Ishikawa (cell line): ENCODE measurements around the gene NUP214.

ENCODE experiments used
- CEBPB ChIP-seq: IDR thresholded peaks from 2 replicates; pipeline ENCODE4 v1.6.1; 2012
- CREB1 ChIP-seq: IDR thresholded peaks from 2 replicates; pipeline ENCODE4 v1.6.1; 2012; ENCODE audit warnings: low read depth
- EGR1 ChIP-seq: IDR thresholded peaks from 2 replicates; pipeline ENCODE4 v1.6.1; 2012
- EP300 ChIP-seq: IDR thresholded peaks from 2 replicates; pipeline ENCODE4 v1.6.1; 2012; ENCODE audit warnings: borderline replicate concordance
- FOXM1 ChIP-seq: IDR thresholded peaks from 2 replicates; pipeline ENCODE4 v1.6.1; 2012; ENCODE audit warnings: low read depth, borderline replicate concordance
- NFIC ChIP-seq: IDR thresholded peaks from 2 replicates; pipeline ENCODE4 v1.6.1; 2012
- RAD21 ChIP-seq: IDR thresholded peaks from 2 replicates; pipeline ENCODE4 v1.6.1; 2012; ENCODE audit warnings: low read depth
- TAF1 ChIP-seq: IDR thresholded peaks from 2 replicates; pipeline ENCODE4 v1.6.1; 2012; ENCODE audit warnings: low read depth, mild to moderate bottlenecking
- TCF12 ChIP-seq: IDR thresholded peaks from 2 replicates; pipeline ENCODE4 v1.6.1; 2012; ENCODE audit warnings: low read depth
- TEAD4 ChIP-seq: IDR thresholded peaks from 2 replicates; pipeline ENCODE4 v1.6.1; 2012
- YY1 ChIP-seq: IDR thresholded peaks from 2 replicates; pipeline ENCODE4 v1.6.1; 2012; ENCODE audit warnings: low read depth
- ZBTB7A ChIP-seq: IDR thresholded peaks from 2 replicates; pipeline ENCODE4 v1.6.1; 2012; ENCODE audit warnings: low read depth
- TF ChIP-seq, protein P1 (sequence below): IDR thresholded peaks from 2 replicates; pipeline ENCODE4 v1.6.1; 2012
- TF ChIP-seq, protein P2 (sequence below): IDR thresholded peaks from 2 replicates; pipeline ENCODE4 v1.6.1; 2012
- TF ChIP-seq, protein P3 (sequence below): IDR thresholded peaks from 2 replicates; pipeline ENCODE4 v1.6.1; 2012; ENCODE audit warnings: low read depth, mild to moderate bottlenecking

Gene NUP214

DNA sequence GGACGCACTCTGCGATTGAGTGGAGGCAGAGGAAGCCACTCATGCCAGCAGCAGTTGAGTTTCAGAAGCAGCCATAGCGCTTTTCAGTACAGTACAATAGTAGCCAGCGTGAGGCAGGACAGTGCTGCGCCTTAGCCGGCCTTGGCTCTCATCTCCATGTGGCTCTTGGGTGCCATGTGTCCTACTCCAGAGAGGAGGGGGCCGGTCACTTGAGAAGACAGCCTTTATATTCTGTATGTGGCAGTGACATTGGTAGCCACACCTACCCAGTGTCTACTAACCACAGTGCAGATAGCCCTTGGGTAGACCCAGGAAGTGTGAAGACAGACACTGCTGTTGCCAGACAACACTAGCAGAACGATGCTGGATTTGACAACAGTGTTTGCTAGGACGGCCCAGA is 108.6 kb downstream of the NUP214 start:
- TF ChIP-seq CREB1 (no peak), EP300 (no peak), YY1 (no peak), TCF12 (no peak), TEAD4 (no peak), EGR1 (no peak), NFIC (no peak)
- TF ChIP-seq, protein P1, sequence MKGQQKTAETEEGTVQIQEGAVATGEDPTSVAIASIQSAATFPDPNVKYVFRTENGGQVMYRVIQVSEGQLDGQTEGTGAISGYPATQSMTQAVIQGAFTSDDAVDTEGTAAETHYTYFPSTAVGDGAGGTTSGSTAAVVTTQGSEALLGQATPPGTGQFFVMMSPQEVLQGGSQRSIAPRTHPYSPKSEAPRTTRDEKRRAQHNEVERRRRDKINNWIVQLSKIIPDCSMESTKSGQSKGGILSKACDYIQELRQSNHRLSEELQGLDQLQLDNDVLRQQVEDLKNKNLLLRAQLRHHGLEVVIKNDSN: no peak
- TF ChIP-seq, protein P2, sequence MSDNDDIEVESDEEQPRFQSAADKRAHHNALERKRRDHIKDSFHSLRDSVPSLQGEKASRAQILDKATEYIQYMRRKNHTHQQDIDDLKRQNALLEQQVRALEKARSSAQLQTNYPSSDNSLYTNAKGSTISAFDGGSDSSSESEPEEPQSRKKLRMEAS: no peak
- TF ChIP-seq, protein P3, sequence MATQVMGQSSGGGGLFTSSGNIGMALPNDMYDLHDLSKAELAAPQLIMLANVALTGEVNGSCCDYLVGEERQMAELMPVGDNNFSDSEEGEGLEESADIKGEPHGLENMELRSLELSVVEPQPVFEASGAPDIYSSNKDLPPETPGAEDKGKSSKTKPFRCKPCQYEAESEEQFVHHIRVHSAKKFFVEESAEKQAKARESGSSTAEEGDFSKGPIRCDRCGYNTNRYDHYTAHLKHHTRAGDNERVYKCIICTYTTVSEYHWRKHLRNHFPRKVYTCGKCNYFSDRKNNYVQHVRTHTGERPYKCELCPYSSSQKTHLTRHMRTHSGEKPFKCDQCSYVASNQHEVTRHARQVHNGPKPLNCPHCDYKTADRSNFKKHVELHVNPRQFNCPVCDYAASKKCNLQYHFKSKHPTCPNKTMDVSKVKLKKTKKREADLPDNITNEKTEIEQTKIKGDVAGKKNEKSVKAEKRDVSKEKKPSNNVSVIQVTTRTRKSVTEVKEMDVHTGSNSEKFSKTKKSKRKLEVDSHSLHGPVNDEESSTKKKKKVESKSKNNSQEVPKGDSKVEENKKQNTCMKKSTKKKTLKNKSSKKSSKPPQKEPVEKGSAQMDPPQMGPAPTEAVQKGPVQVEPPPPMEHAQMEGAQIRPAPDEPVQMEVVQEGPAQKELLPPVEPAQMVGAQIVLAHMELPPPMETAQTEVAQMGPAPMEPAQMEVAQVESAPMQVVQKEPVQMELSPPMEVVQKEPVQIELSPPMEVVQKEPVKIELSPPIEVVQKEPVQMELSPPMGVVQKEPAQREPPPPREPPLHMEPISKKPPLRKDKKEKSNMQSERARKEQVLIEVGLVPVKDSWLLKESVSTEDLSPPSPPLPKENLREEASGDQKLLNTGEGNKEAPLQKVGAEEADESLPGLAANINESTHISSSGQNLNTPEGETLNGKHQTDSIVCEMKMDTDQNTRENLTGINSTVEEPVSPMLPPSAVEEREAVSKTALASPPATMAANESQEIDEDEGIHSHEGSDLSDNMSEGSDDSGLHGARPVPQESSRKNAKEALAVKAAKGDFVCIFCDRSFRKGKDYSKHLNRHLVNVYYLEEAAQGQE: no peak

DNA sequence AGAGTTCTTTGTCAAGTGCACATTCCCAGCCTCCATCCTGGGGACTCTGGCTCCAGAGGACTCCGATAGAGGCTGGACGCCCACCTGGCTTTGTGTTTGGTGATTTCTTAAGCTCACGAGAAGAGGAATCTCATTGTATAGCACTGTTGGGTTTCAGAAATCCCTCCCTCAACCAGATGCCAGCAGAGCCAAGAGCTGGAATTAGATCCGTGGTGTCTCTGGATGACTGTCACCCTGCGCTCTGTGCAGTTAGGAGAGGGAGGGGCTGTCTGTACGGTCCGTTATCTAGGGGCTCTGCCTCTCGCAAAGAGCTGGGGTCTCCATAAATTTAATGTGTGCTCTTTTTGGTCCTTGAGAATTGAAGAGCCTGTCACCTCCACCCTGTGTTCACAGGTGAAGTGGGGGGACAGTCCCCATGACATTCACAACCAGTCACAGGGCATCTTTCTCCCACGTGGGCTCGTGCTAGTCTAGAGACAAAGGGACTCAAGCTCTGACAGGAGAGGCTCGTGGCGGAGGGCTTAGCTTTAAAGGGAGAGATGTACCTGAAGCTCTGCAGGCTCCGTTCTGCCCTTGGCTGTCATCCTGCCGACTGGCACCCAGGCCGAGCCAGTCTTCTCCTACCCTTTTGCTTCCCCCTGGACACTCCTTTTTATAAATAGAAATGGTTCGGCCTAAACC is 109.6 kb downstream of the NUP214 start:
- TF ChIP-seq FOXM1 (no peak), EP300 (no peak), YY1 (no peak), CEBPB (no peak), TAF1 (no peak), ZBTB7A (no peak), EGR1 (no peak), RAD21 (no peak), NFIC (no peak), TEAD4 (no peak)
- TF ChIP-seq, protein P2: no peak
- TF ChIP-seq, protein P1: no peak

DNA sequence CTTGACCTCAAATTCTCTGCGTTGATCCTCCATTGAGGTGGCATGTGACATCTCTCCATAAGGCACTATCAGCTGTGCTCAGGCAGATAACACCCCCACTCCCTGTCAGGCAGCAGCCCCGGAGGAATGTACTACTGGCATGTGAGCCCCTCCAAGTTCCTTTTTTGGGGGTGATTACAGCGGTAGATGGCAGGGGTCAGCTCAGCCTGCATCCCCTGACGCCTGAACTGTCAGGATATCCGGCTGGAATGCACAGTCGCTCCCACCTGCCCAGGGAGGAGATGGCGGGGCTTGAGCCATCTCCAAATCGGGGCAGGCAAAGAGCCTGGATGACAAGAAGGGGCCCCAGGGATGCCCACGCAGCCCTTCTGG is 110.1 kb downstream of the NUP214 start:
- TF ChIP-seq EGR1: no peak
- no peak for TF ChIP-seq TCF12
- no peak for TF ChIP-seq FOXM1
- TF ChIP-seq, protein P3: no peak
- TF ChIP-seq, protein P1: no peak
- no peak for TF ChIP-seq TEAD4
- TF ChIP-seq RAD21: no peak
- TF ChIP-seq, protein P2: no peak
- no peak for TF ChIP-seq ZBTB7A
- no peak for TF ChIP-seq NFIC
- TF ChIP-seq CEBPB: no peak
- no peak for TF ChIP-seq CREB1
- TF ChIP-seq EP300: no peak
- no peak for TF ChIP-seq TAF1
- TF ChIP-seq YY1: no peak

DNA sequence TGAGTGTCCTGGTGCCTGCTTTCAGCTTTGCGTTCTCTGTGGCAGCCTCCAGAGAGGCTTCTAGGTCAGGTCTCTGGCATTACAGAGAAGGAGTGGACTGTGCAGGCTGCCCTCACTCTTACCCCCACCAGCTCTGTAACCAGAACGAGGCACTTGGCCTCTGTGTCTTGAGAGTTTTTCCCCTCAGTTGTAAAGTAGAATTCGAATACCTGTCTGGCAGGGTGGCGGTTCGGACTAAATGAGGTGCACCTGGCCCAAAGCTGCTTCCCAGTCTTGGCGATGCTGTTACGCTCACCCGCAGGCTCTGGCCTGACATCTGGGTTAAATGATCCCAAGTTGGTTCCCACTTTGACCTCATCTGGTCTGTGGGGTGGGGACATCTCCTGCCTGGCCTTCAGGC is 110.8 kb downstream of the NUP214 start:
- TF ChIP-seq CREB1 (no peak), FOXM1 (no peak)

DNA sequence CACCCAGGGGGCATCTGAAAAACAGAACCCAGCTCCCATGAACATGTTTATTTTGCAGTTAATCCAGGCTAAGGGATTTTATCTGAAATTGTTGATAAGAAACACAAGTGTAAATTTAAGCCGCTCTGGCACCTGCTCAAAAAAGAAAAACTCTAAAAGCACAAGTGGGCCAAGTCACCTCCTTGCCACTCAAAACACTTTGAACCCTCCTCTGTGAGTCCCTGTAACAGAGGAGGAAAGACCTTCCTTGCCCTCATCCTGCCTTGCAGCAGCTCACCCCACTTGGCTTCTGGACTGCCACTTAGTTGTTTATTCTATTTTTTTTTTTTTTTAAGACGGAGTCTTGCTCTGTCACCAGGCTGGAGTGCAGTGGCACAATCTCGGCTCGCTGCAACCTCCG is 111.4 kb downstream of the NUP214 start:
- TF ChIP-seq, protein P2: no peak
- no peak for TF ChIP-seq NFIC

DNA sequence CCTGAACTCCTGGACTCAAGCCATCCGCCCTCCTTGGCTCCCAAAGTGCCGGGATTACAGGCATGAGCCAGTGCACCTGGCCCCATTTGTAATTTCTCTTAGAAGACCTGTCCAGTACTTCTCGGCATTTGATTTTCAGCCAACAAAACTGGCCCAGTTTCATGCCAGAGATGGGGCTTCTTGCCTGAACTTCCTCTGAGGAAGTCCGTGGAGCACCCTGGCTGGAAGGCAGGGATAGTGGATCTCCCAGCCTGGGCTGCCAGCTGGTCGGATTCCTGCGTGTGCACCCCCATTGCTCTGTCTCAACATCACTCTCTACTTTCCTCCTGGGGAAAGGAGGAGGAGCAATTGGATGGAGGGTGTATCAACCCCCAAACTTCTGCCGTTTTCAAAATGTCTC is 111.9 kb downstream of the NUP214 start:
- TF ChIP-seq, protein P1: no peak
- no peak for TF ChIP-seq EGR1
